Hepatocyte (in vitro differentiated cells): ENCODE results near the gene GPRC5B.

Source experiments
- EZH2 ChIP-seq: fragments of 200-600 bp; sonication (generic); IDR thresholded peaks from 2 replicates; pipeline ENCODE4 v1.6.1; 2016; ENCODE audit warnings: antibody characterized with exemption, mild to moderate bottlenecking, borderline replicate concordance
- EZH2phosphoT487 ChIP-seq: fragments of 200-600 bp; sonication (generic); IDR thresholded peaks from one replicate; pipeline ENCODE4 v1.6.1; 2018; ENCODE audit warnings: antibody characterized with exemption, mild to moderate bottlenecking, low read depth, moderate library complexity; ENCODE audit not compliant: unreplicated experiment, severe bottlenecking
- TF ChIP-seq, protein P1 (sequence below): fragments of 200-600 bp; sonication (generic); IDR thresholded peaks from 2 replicates; pipeline ENCODE4 v1.5.1; 2016; ENCODE audit warnings: antibody characterized with exemption, mild to moderate bottlenecking; ENCODE audit not compliant: poor library complexity

- TF ChIP-seq, protein P1, sequence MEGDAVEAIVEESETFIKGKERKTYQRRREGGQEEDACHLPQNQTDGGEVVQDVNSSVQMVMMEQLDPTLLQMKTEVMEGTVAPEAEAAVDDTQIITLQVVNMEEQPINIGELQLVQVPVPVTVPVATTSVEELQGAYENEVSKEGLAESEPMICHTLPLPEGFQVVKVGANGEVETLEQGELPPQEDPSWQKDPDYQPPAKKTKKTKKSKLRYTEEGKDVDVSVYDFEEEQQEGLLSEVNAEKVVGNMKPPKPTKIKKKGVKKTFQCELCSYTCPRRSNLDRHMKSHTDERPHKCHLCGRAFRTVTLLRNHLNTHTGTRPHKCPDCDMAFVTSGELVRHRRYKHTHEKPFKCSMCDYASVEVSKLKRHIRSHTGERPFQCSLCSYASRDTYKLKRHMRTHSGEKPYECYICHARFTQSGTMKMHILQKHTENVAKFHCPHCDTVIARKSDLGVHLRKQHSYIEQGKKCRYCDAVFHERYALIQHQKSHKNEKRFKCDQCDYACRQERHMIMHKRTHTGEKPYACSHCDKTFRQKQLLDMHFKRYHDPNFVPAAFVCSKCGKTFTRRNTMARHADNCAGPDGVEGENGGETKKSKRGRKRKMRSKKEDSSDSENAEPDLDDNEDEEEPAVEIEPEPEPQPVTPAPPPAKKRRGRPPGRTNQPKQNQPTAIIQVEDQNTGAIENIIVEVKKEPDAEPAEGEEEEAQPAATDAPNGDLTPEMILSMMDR: no peak
- TF ChIP-seq EZH2phosphoT487 (no peak), EZH2 (no peak)
These were observed 10.6 kb downstream of the GPRC5B start for GRCh38 chr16:19874026-19874425.
